HG03135 (cell line): ENCODE results near the gene PLPP7.
"Not testable (repeated sequence)": the region's sequence is repeated elsewhere in the genome, so short reads cannot be mapped to it uniquely, and the experiment has no call there.

Source experiments
- ATAC-seq: cut with Tn5 transposase; IDR thresholded peaks from one replicate; pipeline ENCODE4 v1.9.1; 2021; ENCODE audit warnings: mild to moderate bottlenecking, moderate library complexity; ENCODE audit not compliant: unreplicated experiment

Gene PLPP7

GRCh38 chr9:131266266-131267229 is 23.0 kb upstream of the PLPP7 start:
- ATAC-seq = no peak

- ATAC-seq = no peak
Measured at GRCh38 chr9:131270171-131271015, 19.1 kb upstream of the PLPP7 start.

- ATAC-seq = not testable (repeated sequence)
Measured at GRCh38 chr9:131271016-131271273, 18.6 kb upstream of the PLPP7 start.

- ATAC-seq = no peak
Measured at GRCh38 chr9:131271506-131271931, 18.0 kb upstream of the PLPP7 start.

DNA sequence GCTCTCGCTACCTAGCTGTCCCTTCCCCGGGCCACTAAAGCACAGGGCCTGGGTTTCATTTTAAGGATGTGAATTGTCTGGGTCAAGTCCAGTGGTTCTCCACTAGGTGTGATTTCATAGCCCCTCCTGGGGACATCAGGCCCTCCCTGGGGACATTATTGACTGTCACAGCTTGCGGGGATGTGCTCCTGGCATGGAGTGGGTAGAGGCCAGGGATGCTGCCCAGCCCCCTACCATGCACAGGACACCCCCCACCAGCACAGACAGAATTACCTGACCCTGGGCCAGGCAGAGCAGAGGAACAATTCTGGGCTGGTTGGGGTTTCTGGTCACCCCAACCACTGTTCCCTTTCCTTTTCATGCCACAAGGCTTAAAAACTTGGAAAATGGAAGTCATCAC is 17.3 kb upstream of the PLPP7 start:
- no peak for ATAC-seq

DNA sequence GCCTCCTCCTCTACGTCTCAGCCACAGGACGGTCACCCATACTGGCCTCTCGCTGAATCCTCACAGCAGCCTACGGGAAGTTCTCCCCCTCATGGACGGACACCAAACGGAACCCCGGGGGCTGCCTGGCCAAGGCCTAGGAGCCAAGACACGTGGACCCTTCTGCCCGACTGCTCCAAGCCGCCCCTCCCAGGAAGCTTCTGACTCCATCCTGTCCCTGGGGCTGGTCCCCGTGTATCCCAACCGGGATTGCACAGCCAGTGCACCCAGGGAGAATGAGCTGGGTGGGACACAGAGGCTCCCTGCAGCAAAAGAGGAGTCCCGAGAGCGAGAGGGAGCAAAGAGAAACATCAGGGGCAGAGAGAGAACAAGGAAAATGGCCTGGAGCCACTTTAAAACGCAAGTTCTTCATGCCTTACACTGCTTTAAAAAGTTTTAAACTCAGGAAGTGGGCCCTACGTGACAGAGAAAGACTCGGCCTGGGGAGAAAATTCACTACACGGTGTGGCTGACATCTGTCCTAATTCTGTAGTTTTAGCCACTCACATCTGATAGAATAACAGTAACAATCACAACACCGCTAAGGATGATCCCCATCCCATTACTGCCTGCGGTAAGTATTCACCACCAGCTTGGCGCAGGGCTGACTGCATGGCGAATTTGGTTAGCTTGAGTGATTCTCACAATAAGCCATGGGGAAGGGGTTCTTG is 16.2 kb upstream of the PLPP7 start:
- ATAC-seq = no peak

DNA sequence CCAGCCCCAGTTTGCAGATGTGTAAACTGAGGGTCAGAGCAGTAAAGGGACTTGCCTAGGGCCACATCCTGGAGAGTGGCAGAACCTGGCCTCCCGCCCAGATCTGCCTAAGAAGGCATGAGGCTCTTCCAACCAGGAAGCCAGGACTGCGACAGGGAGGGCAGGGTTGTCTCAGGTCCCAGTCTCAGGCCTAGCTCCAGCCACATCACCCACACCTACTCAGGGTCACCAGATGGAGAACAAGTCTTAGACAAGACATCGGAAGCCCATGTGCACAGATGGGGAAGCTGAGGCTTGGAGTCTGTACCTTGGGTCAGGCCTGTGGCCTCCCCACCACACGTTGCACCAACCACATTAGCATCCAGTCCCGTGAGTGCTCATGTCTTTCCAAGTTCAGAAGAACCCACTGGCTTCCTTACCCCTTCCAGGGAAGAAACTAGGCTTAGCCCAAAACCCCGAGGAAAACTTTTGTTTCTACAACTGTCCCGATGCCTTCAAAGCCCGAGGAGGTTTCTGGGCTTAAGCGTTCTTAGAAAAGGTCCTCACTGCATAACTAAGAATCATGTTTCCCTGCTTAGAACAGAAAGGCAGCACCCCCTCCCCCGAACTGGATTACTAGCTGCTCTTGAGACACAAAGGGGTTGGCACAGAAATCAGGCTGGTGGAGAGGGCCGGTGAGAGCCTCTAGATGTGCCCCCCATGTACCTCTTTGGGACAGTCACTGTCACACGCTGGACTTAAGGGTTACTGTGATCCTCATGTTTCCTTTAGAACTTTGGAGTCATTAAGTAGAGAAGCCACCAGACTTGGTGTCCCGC is 15.5 kb upstream of the PLPP7 start:
- ATAC-seq = no peak

DNA sequence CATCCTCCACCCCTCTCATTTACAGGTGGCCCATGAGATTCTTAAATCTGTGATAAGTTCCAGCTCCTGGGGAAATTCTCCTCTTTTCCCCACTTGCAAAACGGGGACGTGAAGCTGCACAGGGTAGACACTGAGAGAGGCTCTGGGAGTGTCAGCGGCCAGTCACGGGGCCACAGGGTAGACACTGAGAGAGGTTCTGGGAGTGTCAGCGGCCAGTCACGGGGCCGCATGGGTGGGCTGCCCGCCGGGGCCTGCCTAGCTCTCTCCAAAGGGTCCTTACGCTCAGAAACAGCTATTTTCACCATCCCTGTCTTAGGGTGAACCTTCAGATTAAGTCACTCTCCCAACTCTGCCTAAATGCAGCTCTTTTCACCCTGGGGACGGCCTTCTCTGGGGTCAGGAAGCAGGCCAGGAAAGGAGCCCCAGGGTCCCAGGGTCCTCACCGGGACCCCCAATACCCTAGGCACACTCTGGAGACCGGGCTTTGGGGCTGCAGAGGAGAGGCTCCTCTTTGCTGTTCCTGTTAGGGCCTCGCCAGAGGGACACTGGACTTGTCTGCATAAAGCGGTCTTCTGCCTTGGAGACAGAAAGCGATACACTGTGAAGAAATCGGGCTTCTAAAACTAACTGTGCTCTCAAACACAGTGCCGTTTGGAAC is 14.7 kb upstream of the PLPP7 start:
- no peak for ATAC-seq

- ATAC-seq = no peak
Measured at GRCh38 chr9:131275332-131276093, 14.0 kb upstream of the PLPP7 start.

DNA sequence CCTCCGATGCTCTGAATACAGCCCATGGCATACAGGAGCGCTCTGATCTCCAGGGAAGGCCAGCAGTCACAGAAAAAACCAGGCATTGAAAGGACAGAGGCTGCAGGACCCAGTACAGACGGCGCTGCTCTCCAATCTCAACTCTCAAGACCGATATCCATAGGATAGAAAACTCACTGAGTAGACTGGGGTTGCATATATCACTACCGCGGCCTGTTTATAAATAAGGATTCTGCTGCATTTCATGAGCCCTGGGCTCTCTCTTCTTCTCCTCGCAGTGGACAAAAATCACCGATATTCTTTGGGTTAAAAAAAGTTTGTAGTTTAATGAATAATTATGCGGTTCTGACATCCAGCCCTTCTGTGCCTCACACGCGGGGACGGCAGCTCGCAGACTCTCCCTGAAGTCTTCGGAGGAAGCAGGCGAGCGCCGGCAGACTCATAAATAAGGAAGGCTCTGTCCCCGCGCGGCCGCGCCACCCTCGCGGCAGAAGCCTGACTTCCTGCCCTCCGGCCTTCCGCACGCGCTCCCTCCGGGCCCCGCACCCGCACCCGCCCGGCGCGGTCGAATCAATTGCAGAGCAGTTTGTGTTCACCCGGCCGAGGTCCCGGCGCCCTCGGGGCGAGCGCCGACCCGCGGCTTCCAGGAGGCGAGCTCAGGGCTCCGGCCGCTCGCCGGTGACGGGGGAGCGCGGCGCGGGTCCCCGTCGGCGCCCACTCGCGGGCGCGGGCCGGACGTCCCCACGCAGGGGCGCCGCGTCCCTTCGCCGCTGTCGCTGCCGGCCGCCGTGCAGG is 13.2 kb upstream of the PLPP7 start, which contains the start of gene FAM78A:
Gene FAM78A (minus strand): TSS at position 417 of the 795 bp plus-strand sequence. CDS start 331 bp downstream, at position 86.
- no peak for ATAC-seq

DNA sequence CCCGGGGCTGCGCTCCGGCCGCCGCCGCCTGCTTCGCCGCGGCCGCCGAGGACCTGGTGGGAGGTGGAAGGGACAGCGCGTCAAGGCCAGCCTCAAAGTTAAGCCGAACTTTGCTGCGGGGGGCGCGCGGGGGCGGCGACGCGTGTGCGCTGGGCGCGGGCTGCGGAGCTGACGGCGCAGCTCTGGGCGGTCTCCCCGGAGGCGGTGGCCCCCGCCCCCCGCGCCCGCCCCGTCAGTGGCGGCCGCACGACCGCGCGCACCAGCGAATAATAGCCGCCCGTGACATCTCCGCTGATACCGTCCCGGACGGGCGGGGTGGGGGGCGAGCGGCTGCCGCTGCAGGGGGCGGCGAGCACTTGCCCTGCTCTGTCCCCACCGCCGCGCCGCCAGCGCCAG is 12.6 kb upstream of the PLPP7 start:
- no peak for ATAC-seq

DNA sequence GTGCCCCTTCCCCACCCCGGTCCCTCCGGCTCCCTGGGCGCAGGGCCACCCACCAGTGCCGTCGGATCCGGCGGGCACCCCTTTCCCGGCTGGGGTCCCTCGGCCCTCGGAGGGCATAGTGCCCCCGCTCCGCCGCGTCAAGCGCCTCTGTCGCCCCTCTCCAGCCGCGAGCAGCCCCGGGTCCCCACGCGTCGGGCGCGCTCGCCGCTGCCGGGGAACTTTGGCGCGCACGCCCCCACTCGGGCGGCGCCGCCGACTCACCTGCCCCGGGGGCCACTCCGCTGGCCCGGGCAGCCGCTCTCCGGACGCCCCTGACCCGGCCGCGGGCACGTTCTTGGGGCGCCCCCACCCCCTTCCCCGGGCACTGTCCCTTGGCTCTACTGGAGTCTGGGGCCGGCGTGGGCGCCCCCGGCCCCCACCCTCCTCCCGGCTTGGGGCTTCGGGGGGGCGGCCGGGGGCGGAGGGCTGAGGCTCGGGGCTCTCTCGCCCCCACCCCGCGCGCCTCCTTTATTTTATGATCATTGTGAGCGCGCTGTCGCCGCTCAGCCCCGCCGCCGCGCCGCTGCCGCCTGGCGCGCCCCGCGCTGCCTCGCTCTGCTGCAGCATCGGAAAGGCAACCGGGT is 12.1 kb upstream of the PLPP7 start:
- ATAC-seq = no peak

DNA sequence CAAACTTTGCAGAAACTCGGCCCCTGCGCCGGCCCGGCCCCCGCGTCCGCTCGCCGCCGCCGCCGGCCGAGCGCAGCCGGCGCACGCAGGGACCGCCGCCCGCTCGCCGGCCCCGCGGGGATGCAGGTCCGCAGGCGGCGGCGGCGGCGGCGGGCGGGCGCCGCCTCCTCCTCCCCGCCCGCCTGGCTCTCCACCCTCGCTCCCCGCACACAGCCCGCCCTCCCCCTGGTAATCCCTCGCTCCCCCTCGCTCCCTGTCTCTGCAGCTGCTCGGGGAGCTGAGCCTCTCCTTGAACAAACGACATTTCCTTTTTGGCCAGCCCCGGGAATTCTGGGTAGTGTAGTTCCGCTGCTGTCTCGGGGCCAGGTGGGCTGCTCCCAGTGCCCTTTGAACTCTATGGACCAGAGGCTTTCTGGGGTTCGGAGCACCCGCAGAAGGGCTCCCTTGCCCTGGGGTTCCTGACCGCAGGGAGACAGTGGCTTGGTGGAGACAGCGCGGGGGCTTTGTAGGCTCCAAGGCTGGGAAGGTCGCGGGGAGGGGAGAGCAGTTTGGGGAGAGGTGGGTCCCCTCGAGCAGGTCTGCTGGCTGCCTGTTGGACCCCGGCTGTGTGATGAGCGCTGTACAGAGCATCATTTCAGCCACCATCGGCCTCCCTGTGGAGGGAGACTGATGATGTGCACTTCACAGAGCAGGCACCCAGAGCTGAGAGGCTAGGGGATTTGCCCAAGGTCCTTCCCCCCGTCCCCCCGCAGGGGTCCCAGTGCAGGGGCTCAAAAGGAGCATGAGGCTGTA is 11.4 kb upstream of the PLPP7 start:
- ATAC-seq = no peak

DNA sequence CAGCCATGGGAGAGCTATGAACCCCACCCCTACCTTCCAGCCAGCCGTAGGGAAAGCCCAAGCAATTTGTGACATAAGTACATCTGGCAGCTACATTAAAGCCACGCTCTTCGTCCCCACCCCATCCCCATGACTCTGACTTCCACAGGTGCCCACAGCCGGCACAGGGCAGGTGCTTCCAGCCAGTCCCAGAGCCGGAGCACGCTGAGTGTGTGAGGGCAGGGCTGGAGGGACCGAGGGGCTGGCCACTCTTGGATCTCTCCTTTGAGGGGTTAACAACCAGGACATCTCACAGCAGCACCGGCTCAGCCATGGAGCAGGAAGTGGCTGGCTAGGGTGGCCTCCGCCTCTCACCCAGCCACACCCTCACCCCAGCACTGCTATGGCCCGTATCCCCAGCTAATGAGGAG is 10.8 kb upstream of the PLPP7 start:
- ATAC-seq = no peak

GRCh38 chr9:131279196-131279862 is 10.2 kb upstream of the PLPP7 start:
- ATAC-seq = no peak

DNA sequence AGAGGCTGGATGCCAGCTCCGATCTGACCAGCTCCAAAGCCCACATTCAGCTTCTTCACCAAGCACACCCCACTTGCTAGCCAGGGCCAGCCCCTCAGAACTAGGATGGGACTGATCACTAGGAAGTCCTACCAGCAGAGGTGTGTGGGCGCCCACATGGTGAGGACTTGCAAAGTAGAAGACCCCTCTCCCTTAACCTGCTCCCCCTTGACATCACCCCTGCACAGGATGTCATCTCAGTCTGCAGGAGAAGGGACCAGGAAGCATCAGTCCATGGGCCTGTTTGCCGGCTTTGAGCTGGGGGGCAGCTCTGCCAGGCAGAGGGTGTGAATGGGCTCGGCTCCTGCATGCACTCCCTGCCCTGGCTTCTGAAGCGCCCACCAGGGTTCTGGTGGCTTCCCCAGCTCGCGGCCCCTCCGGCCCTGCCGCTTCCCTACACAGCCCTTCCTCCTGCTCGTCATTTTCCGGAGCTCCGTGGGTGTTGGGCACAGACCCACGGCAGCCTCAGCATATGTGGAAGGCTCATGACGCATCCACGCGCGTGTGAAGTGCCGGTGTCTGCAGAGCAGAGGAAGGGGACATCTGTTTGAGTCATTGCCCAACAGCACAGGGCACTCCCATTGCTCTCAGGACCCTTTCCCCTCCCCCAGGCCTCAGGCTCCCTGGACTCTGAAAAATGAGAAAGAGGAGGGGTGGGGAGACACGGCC is 9.5 kb upstream of the PLPP7 start:
- no peak for ATAC-seq
